ENCODE data around the gene PCDHGA7. TPM values are rescaled to one million over a fixed set of nuclear protein-coding genes. Genes with fewer than 3 reads are reported as not detected.

The PCDHGA7 gene
- polyA plus RNA-seq = 0.73 and 1.8 TPM in 2 replicates

DNA sequence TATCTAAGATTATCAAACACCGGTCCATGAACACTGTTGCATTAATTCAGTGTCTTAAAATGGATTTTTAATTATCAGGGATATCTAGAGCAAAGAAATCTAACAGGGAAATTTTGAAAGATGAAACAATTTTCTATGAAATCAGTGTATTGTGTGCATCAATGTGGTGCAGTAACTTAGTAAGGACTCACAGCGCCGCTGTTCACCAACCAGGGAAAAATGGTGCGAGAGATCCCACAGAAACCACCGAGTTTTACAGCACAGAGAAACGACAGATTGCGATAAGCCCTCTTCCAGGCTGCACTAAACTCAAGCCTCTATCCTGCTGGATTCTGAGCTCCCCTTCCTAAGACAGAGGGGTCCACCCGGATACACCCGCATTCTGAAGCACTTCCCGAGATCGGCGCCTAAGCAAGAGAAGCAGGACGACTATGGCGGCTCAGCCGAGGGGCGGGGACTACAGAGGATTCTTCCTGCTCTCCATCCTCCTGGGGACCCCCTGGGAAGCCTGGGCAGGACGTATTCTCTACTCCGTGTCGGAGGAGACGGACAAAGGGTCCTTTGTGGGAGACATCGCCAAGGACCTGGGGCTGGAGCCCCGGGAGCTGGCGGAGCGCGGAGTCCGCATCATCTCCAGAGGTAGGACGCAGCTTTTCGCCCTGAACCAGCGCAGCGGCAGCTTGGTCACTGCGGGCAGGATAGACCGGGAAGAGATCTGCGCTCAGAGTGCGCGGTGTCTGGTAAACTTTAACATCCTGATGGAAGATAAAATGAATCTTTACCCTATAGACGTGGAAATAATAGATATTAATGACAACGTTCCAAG lies at the start of gene PCDHGA7:
Gene PCDHGA7, plus strand, starts transcription at position 274 of the 826 bp plus-strand sequence. Its CDS starts 158 bp downstream, at position 432.

DNA sequence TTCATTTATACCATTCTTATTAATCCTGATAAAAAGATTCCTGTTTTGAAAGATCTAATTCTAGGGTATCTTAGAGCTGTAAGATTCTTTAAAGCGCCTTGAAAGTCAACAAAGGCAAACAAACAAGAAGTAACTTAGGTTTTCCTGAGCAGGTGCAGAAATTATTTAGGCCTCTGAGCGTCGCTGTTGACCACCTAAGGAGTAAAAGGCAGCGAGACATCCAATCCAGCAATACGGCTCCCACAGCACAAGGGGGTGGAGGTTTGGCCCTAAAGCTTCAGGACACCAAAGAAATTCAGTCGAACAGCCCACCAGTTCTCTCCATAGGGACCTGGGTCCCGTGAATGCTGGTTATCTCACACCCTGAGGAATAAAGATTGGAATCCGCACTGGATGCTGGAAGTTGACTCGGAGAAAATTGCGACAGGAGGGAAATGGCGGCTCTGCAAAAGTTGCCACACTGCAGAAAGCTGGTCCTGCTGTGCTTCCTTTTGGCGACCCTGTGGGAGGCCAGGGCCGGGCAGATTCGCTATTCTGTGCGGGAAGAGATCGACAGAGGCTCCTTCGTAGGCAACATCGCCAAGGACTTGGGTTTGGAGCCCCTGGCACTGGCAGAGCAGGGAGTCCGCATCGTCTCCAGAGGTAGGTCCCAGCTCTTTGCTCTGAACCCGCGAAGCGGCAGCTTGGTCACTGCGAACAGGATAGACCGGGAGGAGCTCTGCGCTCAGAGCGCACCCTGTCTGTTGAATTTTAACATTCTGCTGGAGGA lies 43.8 kb upstream of the PCDHGA7 start, which contains the start of gene PCDHGA2:
Gene PCDHGA2, plus strand, starts transcription at position 223 of the 769 bp plus-strand sequence.

DNA sequence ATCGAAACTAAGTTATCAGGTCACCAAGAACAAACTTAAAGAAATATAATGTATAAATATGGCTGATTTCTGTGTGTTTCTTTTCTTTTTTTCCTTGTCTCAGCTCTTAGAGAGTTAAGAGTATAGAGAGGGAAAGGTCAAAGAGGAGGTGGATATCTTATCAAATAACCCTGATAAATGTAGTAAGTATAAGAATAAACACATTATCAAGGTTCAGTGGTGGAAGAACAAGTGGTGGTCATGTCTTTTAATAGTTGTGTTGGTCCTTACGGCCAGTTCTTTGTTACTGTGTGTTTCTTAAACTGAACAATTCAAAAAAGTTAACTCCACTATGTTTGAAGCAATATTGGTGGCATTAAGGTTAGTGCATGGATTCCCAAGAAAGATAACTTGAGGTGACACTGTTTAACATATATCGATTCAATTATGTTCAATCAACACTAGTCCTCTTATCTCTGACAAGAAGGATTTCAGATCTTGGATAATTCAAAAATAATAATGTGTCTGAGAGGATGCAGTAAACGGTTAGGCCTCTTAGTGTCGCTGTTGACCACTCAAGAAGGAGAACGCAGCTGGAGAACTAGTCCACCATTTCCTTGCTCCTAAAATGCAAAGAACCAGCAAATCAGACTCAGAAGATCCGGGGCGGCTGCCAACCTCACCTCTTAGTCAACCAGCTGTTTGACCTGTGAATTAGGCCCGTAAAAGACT lies 39.1 kb upstream of the PCDHGA7 start, which contains the start of gene PCDHGA3:
Gene PCDHGA3, plus strand, starts transcription at position 588 of the 711 bp plus-strand sequence. CDS start 205 bp downstream, outside the sequence.

DNA sequence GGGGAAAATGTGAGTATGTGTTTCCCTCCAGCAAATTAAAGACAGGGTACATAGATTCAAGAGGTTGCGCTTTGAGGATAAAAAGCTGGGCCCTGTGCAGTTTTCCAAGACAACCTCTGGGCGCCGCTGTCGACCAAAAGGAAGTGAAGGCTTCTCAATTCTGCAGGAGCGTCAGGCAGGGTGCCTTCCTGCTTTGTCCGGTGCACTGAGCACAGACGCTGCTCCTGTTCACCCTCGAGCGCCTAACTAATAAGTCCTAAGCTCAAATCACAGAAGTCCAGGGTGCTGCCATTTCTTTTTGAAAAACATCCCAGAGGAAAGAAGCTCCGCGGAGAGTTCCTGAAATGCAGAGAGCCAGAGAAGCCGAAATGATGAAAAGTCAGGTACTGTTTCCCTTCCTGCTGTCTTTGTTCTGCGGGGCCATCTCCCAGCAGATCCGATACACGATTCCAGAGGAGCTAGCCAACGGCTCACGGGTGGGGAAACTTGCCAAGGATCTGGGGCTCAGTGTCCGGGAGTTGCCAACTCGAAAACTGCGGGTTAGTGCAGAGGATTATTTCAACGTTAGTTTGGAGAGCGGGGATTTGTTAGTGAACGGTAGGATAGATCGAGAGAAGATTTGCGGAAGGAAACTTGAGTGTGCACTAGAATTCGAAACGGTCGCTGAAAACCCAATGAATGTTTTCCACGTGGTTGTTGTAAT lies 32.5 kb upstream of the PCDHGA7 start, which contains the start of gene PCDHGB1:
Gene PCDHGB1, plus strand, starts transcription at position 183 of the 703 bp plus-strand sequence. Its CDS starts 162 bp downstream, at position 345.

DNA sequence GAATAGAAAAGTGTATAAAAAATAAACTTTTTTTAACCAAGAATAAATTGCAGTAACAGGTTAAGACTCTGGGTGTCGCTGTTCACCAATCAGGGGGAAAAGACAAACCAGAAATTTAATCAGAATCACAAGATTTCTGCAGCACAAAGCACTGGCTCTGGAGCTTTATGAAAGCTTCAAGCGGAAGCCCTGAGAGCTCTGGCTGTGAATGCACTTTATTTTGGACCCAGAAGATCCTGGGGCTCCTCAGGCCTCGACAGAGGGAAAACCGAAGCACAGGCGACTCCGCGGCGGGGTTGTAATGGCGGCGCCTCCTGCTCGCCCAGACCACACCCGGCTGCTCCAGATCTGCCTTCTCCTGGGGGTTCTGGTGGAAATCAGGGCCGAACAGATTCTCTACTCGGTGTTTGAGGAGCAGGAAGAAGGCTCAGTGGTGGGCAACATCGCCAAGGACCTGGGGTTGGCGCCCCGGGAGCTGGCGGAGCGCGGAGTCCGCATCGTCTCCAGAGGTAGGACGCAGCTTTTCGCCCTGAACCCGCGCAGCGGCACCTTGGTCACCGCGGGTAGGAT lies 27.6 kb upstream of the PCDHGA7 start, which contains the start of gene PCDHGA4:
Gene PCDHGA4, plus strand, starts transcription at position 122 of the 570 bp plus-strand sequence. Its CDS starts 87 bp downstream, at position 209.

DNA sequence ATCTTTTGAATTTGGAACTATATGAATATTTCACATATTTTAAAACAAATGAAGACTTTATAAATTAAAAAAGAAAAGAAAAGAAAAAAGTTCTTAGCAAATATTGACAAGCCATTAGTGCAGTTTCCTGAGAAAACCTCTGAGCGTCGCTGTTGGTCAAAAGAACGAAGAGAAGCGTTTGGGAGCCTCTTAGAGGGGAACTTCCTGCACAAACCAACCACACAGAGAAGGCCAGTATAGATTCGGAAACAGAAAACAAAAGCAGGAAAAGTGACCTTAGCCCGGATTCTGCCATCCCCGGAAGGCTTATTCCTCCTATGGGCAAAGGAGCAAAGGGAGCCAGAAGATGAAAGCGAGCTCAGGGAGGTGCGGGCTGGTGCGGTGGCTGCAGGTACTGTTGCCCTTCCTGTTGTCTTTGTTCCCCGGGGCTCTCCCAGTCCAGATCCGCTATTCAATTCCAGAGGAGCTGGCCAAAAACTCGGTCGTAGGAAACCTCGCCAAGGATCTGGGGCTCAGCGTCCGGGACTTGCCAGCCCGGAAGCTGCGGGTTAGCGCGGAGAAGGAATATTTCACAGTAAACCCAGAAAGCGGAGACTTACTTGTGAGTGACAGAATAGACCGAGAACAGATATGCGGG lies 22.6 kb upstream of the PCDHGA7 start, which contains the start of gene PCDHGB2:
Gene PCDHGB2, plus strand, starts transcription at position 205 of the 637 bp plus-strand sequence. Its CDS starts 142 bp downstream, at position 347.

GRCh38 chr5:141363952-141364660 lies 18.4 kb upstream of the PCDHGA7 start, which contains the start of gene PCDHGA5:
TSS of gene PCDHGA5 (plus strand) at chr5:141364162. CDS start at chr5:141364331, 169 bp downstream.

DNA sequence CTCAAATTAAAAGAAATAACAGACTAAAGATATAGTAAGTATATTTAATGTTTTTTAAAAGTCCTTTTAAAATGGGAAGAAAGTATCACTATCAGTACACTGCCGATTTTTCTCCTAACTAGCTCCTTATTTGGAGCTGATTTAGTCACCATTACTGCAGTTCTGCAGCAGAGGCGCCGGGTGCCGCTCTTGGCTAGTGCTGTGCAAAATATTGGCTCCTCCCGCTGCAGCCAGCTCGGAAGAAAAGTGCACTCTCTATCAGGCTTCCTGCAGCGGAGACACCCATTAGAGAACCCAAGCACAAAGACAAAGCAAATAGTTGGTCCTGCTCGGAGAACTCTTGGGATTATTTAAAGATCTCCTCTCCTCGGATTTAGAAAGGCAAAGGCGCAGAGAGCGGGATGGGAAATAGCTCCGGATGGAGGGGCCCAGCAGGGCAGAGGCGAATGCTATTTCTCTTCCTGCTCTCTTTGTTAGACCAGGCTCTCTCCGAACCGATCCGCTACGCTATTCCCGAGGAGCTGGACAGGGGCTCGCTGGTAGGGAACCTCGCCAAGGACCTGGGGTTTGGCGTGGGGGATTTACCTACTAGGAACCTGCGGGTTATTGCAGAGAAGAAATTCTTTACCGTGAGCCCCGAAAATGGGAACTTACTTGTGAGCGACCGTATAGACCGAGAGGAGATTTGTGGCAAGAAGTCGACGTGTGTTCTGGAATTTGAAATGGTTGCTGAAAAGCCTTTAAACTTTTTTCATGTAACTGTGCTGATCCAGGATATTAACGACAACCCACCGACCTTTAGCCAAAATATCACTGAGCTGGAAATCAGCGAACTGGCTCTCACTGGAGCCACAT lies 12.3 kb upstream of the PCDHGA7 start, which contains the start of gene PCDHGB3:
Gene PCDHGB3, plus strand, starts transcription at position 249 of the 855 bp plus-strand sequence. Its CDS starts 153 bp downstream, at position 402.

GRCh38 chr5:141373673-141374317 lies 8.7 kb upstream of the PCDHGA7 start, which contains the start of gene PCDHGA6:
TSS of gene PCDHGA6 (plus strand) at chr5:141373891. CDS start at chr5:141374084, 193 bp downstream.

DNA sequence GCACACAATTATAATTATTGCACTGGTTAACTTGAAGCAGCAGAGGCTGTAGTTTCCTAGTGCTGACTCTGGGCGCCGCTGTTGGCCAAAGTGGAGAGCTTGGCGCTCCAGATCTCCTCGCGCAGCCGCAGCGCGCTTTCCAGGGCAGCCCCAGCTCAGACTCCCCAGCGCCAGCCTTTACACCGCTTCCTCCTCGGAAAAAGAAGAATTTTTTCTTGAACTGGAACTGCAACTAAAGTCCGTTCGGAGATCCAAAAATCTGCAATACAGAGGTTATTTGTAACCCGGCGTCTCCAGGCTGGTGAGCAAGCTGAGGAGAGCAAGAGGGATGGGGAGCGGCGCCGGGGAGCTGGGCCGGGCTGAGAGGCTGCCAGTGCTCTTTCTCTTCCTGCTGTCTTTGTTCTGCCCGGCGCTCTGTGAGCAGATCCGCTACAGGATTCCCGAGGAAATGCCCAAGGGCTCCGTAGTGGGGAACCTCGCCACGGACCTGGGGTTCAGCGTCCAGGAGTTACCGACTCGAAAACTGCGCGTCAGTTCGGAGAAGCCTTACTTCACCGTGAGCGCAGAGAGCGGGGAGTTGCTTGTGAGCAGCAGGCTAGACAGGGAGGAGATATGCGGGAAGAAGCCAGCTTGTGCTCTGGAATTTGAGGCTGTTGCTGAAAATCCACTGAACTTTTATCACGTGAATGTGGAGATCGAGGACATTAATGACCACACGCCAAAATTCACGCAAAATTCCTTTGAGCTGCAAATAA lies 5.2 kb downstream of the PCDHGA7 start, which contains the start of gene PCDHGB4:
Gene PCDHGB4, plus strand, starts transcription at position 142 of the 755 bp plus-strand sequence. Its CDS starts 187 bp downstream, at position 329.

DNA sequence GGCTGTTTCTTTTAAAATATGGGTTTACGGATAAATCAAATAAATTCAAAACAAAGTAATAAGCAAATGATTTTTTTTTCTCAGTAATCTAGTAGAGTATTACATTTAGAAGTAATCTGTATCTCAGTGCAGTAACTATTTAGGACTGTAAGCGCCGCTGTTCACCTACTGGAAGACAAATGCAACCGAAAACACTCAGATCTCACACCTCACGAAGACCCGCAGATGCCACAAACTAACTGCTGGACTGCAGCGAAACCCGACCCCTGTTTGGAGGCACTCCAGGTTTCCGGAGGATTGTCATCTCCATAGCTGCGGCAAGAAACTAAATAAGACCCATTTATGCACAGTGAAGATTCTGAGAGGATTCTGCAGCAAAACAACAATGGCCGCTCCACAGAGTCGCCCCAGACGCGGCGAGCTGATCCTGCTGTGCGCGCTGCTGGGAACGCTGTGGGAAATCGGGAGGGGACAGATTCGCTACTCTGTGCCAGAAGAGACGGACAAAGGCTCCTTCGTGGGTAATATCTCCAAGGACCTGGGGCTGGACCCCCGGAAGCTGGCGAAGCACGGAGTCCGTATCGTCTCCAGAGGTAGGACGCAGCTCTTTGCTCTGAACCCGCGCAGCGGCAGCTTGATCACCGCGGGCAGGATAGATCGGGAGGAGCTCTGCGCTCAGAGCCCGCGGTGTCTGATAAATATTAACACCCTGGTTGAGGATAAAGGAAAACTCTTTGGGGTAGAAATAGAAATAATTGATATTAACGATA lies 10.1 kb downstream of the PCDHGA7 start, which contains the start of gene PCDHGA8:
Gene PCDHGA8, plus strand, starts transcription at position 205 of the 770 bp plus-strand sequence. Its CDS starts 181 bp downstream, at position 386.

GRCh38 chr5:141397756-141398551 lies 15.4 kb downstream of the PCDHGA7 start, which contains the start of gene PCDHGB5:
TSS of gene PCDHGB5 (plus strand) at chr5:141397947. CDS start at chr5:141398128, 181 bp downstream.

DNA sequence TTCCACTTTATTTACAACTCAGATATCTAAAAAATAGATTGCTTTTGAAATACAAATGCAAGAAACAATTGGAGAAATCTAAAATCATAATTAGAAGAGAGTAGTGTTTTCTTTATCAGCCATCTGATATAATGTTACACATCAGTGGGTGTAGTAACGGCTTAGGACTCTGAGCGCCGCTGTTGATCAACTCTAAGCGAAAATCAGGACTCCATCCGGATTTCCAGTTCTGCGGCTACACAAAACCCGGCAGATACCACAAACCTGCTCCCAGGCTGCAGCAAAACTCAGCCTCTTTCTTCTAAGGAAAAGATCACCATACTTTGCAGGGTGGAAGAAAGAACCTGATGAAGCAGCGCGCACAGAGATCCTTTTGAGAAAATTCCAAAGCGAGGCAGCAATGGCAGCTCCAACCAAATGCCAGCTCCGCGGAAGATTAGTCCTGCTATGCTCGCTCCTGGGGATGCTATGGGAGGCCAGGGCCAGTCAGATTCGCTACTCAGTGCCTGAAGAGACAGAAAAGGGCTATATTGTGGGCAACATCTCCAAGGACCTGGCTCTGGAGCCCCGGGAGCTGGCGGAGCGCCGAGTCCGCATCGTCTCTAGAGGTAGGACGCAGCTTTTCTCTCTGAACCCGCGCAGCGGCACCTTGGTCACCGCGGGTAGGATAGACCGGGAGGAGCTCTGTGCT lies 20.2 kb downstream of the PCDHGA7 start, which contains the start of gene PCDHGA9:
Gene PCDHGA9, plus strand, starts transcription at position 226 of the 691 bp plus-strand sequence. Its CDS starts 175 bp downstream, at position 401.

GRCh38 chr5:141407790-141408505 lies 25.4 kb downstream of the PCDHGA7 start, which contains the start of gene PCDHGB6:
TSS of gene PCDHGB6 (plus strand) at chr5:141408021. CDS start at chr5:141408203, 182 bp downstream.

Measured in Purkinje cell (primary cell).